ENCODE measurements around the gene PLXNA2.

Gene PLXNA2

DNA sequence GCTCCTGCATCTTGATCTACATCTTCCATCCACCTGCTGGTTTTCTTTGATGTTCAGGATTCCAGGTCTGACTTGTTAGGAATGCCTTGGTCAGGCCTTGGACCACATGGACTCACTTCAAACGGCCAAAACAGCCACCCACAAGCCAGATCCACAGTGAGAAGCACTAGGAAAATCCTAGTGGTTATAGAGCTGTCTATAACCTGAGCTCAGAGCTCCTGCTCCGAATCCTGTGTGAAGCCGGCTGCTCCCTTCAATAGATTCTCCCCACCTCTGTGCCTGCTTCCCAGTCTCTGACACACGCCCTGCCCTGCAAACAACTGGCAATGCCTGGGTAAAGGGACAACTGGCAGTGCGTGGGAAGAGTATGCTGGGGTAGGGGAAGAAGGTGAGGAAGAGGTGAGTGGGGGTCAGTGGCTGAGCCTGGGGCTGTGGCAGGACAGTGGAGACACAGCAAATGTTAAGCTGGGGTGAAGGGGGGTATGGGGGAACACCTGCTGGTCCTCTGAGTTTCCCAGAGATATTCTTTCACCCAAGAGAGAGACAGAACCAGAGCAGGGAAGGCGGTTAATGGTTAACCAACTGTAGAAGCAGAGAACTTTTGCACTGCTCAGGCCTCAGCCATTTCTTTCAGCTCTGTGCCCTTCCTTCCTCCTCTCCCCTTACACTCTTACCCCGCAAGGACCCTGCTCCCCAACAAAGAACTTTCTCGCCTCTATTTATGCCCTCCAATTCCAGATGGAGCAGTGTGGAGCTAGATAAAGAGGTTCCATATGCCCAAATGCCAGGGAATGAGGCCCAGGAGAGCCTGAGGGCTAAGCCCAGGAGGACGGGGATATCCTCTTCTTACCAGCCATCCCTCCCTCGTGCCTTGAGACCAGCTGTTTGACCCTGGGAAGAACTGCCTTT lies 4.5 kb downstream of the PLXNA2 start:
- DNase-seq: no peak

DNA sequence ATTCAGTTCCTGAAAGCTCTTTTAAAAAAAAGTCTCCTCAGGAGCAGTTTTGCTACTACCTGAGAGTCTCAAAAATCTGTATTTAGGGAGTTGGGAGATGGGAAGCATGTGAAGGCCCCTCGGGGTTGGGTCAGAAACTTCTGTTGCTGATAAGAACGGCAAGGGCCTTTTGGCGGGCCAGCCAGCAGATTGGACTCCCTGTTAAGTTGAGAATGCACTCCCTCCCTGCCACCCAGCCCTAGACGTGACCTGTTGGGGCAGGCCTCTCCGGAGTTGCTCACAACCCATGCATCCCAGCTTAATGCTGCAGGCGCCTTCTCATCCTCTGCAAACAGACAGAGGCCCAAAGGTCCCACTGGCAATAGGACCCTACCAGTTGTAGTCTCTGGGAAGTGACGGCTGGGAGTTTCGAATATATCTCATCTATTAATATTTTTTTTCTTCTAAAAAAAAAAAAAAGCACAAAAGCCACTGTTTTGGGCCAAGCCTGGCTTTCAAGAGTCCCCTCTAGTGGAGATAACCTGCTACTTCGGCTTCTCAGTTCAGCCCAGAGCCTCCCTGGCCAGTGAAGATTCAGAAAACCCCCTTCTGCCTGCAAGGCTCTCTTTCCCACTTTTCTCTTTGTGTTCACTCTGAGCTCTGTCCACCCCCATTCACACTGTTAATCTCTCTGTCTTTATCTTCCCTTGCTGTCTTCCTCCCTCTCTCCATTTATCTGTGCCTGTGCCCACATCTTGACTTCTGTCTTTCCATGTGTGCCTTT lies 5.3 kb downstream of the PLXNA2 start:
- DNase-seq: peak; percentile 53 to 55

DNA sequence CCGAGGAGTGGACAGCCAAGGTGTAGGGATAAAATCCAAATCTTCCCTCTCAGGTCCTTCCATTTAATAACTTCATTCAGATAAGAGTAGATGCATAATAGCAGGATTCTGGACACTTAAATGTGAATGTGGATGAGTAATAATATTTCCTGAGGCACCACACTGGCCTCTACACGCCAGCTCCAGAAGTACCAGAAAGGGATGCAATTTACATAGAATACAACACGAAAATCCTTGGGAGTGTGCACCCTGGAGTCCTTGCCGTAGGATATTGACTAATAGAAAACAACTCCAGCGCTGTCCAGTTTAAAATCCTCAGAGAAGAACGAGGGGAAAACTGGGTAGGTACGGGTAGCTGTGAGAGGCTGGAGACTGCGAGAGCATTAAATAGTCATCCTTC lies 6.9 kb downstream of the PLXNA2 start:
- no peak for DNase-seq

DNA sequence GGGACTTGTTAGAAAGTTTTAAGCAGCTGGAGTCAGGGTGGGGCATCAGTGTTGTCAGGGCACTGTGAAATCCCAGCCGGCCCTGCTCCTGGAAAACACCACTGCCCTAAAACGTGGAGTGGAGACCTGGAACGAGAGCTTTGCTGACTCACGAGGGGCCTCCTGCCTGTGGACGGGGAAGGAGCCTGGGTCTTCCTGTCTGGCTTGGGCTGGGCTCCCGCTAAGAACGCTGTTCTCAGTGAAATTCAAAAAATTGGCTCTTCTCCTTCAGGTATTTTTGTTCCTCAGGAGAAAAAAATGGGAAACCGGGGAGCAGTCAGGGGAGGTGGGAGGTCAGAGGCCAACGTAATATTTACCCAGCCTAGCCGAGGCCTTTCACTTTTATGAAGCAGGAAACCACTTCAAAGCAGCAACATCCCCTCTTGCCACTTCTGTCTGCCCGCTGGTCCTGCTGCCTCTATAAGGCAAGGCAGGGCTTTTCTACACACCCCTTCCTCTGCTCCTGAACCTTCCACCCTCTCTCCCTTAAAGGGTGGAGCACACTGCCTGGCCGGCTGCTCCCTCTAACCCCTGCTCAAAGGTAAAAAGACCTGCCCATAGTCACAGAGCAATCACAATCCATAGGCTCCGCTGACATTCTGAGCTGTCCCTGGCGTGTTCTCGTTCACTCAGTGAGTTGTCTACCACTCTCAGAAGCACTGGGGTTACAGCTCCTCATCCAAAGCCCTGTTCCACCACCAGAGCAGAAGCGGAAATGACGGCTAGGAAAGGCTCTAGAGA lies 8.0 kb downstream of the PLXNA2 start:
- DNase-seq: no peak

DNA sequence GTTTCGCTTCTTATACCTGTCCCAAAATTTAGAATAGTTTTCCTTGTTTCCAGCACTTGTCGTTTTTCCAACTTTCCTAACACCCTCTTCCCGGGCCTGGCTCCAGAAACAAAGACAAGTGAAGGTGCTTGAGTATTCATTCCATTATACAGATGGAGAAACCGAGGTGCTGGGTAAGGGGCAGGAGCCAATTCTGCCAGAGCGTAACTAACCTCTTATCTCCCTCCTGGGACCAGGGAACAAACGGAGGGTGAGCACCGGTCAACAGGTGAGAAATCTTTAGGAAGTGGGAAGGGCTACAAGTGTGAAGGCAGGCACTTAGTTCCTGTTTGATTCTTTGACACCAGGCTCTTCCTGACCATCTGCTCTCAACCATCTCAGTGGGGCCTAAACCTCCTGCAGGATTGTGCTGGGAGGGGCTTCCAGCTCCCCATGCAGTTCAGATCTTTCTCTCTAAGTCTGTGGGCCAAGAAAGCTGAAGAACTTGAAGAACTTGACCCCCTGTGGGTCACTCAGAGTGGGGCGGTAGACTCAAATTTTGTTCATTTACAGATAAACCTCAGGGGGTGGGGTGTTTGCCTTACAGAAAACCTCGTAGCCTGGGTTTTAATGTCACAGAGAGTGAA lies 8.7 kb downstream of the PLXNA2 start:
- no peak for DNase-seq

DNA sequence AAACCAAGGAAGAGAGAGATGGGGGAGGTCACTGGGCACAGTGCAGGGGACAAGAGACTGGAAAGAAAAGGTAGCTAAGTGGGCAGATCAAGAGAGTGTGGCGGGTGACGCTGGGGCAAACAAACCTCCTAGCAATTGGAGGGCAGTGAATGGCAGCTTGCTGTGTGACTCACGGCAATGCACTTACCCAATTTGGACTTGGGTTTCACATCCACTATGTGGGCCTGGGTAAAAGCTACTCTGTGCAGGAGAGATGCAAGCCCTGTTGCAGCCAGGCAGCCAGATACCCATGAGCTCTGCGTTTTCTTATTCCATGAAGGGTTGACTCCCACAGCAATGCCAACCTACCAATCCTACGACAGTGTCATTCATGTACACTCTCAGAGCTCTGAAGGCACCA lies 9.5 kb downstream of the PLXNA2 start:
- peak; percentile 58 to 78 for DNase-seq

DNA sequence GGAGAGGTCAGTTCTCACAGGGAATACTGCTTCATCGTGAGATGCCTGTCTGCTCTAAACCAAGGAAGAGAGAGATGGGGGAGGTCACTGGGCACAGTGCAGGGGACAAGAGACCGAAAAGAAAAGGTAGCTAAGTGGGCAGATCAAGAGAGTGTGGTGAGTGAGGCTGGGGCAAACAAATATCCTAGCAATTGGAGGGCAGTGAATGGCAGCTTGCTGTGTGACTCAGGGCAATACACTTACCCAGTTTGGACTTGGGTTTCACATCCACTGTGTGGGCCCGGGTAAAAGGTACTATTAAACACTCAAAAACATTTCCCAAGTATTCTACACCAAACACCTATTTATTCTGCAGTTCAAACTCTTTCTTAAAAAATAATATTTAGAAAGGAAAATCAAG lies 10.2 kb downstream of the PLXNA2 start:
- DNase-seq: no peak

DNA sequence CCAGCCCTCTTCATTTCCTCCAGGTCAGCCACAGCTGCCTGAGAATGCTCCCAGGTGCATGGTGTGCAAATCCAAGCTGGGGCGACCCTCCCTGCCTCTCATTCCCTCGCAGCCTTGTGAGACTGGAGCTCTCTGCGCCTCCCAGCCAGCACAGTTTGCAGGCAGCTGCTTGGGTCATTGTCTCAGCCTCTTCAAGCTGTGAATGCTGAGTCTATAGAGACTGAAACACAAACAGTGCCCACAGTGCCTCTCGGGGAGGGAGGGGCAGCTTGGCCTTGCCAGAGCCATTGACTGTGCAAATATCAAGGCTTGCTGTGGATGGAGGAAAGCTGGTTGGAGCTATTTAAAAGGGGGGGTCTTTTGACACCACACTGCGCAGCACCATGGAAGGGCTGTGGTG lies 10.6 kb downstream of the PLXNA2 start:
- DNase-seq: no peak

DNA sequence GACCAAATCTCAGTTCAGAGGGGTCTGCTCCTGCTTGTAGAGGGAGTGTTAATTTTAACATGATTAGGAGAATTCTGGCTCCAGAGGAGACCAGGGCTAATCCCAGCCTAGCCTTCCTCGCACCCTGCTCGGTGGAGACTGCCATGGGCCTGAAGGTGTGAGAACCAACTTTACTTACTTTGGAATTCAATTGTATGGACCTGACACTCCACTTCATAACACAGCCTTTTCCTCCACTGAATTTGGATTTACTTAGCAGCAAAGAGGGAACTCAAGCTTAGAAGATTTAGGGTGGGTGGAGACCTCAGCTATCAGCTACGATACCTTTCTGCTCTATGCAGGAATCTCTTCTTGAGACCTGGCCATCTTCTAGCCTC lies 11.5 kb downstream of the PLXNA2 start:
- no peak for DNase-seq

DNA sequence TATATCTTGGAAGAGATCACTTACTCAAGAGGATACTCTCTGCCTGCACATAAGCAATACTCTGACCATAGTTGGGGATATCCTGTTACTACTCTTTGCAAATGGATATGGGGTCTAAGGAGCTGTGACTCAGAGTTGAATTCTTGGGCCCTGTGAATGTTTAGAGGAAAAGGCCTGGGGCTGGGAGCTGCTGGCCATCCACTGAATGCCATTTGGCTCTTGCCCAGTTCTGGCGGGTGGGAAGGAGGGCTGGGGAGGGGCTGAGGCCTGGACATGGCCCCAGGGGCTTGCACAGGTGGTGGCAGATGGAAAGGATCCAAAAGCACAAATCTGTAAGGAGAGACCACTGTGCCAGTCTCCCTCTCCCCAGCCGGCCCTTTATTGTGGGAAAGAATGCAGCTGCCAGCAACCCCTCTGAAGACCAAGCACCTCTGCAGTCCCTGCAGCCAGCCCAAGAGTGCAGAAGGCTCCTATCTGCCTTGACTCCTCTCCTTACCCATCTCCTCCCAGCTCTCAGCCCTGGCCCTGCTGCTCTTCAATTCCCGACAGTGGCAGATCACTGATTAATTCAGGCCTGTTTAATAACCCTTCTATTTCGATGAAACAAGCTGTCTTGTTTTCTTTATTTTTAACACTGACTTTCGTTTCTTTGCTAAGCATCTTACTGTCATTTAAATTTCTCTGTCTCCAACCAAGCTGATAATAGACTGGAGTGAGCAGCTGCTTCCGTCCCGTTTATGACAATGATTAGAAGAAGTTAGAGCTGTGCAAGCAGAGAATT lies 12.1 kb downstream of the PLXNA2 start:
- no peak for DNase-seq

DNA sequence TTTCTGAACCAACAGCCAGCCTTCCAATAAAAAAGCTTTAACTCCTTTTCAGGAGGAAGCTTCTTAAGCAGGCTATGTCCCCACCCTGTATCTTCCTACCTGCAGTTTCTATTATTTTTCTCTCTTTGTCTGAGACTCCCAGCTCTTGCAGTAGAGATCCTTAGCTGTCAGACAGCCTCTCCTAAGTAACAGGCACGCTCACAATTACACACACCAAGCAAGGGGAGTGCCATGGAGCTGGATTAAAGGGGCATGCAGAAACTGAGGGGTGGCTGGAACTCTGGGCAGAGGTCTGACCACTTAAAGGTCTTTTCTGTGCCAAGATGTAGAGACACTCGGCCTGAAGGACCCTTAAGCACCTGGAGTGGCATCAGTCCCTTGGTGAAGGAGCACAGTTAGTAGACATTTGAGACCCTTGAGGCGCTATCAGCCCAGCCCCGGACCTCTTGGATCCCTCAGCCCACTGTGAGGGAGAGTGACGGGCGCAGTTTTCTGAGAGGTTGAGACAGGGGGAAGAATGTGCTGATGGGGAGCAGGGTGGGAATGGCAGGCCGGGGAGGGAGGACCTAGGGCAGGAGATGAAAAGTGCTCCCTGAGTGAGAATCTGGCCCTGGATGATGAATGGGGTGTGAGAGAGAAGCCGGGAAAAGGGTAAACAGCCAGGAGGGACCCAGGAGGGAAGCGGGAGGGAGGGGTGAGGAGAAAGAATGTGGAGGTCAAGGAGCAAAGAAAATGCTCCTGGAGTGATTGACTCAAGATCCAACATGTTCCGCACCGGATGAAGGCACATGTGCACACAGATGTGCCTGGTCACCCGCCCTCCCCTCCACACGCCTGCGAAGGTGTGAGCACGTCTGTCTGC lies 13.3 kb downstream of the PLXNA2 start:
- DNase-seq: no peak

DNA sequence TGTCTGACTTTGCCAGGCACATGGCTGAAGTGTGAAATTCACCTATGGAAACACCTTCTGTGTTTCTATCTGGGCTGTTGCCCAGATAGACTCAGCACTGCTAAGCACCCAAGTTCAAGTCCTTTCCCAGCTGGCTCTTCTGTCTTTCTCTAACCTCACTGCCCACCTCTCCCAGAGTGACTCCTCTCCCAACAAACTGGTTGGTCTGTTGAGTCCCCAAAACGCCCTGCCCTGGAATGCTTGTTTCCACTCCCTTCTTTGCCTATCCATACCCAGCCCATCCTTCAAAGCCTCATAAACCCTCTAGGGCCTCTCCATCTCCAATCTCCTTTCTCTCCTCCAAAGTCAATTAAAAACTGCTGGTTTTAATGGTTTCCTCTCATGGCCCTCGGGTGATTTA lies 15.6 kb downstream of the PLXNA2 start:
- no peak for DNase-seq

DNA sequence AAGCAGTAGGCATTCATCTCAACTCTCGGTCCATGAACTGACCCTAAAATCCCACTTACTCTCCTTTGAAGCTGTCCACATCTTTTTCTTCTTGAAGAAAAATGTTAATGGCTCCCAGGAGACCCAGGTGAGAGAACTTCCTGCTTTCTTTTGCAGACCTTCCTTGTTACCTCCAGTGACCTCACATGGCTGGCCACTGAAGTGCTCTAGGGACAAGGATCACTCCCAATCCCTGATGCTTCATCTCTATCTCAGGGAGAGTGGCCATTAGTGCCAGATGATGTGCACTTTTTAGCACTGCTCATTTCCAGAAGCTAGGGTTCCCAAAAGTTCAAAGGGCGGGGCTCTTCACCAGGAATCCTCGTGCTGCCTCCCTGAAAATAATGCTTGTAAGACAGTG lies 16.2 kb downstream of the PLXNA2 start:
- DNase-seq: no peak

DNA sequence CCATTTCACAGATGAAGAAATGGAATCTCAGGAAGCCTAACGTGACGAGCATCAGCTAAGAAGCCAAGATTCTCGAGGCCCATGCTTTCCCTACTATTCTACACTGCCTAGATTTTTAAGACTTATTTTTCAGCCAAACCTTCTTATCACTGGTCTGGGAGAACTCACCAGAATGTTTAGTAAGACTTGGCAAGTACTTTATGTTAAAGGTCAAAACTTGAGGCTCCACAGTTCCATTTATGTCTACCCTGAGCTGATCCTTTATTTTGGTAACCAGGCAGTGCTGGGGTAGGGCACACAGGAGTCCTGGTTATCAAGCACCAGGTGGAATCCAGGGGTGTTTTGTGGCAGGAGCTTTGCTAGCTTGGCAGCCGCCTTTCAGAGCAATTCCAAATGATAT lies 16.8 kb downstream of the PLXNA2 start:
- no peak for DNase-seq

DNA sequence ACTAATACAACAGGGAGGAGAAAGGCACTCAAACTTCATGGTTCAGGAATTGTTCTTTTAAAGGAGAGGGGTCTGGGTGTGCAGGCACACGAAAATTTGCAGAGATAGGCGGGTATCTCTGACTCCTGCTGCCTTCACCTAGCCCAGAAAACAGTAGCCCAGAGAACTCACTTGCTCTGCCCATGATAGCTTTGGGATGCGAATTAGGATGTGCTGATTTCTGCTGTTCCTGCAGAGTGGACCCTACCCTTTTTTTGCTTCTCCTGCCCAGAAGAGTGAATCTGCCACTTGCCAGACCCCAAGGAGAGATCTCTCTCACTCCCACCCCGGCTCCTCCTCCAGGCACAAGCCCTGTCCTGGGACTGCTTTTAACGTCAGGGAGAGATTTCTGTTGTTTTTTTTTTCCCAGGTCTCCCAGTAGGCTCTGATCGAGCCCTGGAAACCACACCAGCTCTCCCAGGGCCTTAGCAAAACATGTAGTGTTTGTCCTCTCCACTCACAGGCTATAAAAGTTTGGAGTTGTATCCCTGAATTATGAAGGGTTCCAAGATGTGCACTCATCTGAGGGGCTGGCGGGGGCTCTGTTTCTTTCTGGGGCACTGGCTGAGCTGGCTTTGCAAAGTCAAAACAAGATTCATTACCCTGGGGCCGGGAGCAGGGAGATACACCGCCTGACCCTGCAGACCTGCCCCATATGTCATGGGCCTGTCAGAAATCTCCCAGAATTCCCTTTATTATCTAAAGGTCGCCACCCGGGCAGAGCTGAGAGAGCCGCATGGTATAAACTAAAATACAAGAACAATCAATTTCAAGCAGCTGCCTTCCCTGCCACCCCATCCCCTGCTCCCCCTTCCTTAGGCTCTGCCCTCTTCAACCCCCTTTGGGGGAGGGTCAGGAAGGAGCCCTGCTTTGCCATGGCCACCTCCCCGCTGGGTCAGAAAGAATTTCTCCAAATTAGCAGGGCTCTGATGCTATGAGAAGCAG lies 17.9 kb downstream of the PLXNA2 start:
- DNase-seq: no peak

DNA sequence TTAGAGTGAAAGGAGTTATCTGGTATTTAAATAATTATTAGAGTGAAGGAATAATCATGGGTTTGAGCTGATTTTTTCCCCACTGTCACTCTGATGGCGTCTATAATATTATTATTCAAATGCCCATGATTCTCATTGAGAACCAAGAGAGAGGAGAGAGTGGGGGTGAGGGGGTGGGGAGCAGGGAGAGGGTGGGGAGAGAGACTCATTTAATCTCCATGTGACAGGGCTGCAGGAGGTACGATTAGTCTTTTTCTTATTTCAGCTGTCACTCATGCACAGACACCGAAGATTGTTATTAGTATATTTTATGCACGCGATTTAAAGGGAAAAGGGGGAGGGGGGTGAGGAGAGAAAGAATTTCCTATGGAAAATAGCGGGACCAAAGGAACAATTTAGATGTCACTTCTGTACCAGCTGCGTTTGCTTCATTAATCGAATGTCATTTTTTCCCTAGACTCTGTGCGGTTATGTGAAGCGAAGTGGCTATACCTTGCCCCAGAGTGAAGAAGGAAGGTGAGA lies 19.9 kb downstream of the PLXNA2 start:
- no peak for DNase-seq

DNA sequence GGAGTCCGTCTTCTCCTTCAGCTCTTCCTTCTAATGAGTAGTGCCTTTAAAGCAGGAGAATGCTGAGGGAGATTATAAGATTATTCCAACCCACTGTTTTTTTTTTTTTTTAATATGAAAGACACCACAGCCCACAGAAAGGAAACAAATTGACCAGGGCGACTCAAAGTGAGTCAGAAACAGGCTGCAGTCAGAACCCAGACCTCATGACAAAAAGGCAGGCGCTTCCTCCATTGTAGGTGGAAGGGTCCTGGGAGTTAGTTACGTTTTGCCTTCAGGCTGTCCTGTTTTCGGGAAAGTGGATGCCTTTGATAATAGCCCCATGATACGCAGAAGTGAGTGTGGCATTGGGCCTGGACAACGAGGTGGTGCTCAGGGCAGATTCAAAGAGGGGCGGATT lies 21.0 kb downstream of the PLXNA2 start:
- peak; percentile 38 to 66 for DNase-seq

DNA sequence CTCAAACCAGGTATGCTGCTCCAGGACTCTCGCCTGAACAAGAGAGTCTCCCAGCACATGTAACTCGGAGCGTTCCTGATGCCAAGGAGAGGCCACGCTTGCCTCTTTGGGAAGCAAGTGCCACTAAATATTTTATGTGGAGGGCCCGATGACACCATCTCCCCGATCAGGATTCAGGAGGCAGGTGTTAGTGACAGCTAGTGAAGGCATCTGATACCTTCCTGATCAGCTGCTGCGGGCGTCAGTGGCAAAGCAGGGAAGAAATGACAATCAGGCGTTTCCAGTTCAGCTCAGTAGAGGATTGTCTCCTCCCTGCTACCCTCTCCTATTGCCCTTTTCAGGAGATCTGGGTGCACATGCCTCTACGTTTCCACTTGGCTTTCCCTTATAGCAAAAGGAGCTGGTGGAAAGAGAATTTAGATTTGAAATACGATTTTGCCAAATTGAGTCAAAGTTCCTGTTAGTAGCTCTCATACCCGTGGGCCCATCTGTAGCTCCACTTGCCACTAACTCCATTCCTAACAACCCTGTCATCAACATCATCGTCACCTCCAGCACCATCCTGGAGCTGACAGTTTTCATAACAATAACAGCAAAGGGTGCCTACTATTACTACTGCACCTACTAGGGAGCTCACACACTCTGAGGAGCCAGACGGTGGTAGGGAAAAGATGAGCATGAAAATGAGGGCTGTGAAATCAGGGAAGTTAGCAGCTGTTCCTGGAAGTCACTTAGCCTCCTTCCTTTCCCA lies 21.6 kb downstream of the PLXNA2 start:
- DNase-seq: no peak

DNA sequence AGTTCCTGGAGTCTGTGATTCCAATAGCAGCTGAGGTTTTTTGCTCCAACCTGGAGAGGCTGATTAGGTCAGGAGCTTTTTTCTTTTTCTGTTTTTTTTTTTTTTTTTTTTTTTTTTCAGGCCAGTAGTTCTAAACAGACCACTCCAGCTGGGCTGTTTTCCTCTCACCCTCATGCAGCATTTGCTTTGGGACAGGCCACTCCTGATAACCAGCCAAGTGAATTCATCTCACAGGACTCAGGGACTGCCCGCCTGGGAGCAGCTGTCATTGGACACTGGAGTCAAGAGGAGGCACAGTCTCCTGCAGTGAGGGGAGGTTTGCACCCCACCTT lies 22.9 kb downstream of the PLXNA2 start:
- DNase-seq: no peak
